HG03520 (cell line): ENCODE data around the gene UNC5A.

Experiments used
- ATAC-seq: cut with Tn5 transposase; IDR thresholded peaks from one replicate; pipeline ENCODE4 v1.9.1; 2021; ENCODE audit warnings: mild to moderate bottlenecking, moderate library complexity; ENCODE audit not compliant: unreplicated experiment

The UNC5A gene

DNA sequence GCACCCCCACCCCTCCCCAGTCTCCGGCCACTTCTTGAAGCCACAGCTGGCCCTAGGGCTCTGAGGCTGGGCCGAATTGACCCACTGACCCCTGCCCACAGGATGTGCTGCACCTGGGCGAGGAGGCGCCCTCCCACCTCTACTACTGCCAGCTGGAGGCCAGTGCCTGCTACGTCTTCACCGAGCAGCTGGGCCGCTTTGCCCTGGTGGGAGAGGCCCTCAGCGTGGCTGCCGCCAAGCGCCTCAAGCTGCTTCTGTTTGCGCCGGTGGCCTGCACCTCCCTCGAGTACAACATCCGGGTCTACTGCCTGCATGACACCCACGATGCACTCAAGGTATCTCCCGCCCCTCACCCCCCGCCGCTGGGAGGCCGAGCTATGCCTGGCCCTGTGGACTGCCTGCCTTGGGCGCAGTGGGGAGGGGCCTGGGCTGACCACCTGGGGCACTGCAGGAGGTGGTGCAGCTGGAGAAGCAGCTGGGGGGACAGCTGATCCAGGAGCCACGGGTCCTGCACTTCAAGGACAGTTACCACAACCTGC is 67.5 kb downstream of the UNC5A start:
- ATAC-seq = no peak

DNA sequence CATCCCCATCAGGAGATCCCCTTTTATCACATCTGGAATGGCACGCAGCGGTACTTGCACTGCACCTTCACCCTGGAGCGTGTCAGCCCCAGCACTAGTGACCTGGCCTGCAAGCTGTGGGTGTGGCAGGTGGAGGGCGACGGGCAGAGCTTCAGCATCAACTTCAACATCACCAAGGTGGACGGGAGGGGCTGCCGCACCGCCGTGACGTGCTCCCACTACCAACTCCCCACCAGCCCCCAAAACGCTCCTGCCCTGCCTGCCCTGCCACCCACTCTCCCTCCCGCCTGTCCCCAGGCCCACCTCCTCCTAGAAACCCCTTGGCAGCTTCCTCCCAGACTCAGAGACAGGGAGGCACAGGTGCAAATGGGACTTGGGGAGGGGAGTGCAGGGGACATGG is 68.1 kb downstream of the UNC5A start:
- ATAC-seq = no peak

DNA sequence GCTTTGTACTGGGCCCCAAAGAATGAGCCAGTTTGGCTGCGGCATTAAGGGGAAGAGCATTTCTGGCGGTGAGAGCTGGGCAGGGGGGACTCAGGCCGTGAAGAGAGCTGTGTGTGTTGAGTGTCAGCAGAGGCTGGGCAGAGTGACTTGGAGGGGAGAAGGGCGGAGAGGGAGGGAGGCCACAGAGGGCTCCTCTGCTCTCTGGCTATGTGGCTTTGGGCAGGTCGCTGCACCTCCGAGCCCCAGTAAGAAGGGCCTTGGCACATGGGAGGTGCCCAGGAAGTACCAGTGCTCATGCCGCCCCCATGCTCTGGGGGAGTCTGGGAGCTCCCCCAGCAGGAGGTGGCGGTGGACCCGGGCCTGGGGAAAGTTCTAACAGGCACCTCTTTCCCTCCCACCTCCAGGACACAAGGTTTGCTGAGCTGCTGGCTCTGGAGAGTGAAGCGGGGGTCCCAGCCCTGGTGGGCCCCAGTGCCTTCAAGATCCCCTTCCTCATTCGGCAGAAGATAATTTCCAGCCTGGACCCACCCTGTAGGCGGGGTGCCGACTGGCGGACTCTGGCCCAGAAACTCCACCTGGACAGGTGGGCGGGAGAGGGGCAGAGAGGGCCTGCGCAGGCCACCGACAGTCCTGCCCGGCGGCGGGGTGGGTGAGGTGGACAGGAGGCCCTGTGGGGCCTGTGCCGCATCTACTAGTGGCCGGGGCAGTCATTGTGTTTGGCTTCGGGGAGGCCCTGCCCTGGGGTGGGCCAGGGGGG is 68.7 kb downstream of the UNC5A start:
- ATAC-seq = no peak

DNA sequence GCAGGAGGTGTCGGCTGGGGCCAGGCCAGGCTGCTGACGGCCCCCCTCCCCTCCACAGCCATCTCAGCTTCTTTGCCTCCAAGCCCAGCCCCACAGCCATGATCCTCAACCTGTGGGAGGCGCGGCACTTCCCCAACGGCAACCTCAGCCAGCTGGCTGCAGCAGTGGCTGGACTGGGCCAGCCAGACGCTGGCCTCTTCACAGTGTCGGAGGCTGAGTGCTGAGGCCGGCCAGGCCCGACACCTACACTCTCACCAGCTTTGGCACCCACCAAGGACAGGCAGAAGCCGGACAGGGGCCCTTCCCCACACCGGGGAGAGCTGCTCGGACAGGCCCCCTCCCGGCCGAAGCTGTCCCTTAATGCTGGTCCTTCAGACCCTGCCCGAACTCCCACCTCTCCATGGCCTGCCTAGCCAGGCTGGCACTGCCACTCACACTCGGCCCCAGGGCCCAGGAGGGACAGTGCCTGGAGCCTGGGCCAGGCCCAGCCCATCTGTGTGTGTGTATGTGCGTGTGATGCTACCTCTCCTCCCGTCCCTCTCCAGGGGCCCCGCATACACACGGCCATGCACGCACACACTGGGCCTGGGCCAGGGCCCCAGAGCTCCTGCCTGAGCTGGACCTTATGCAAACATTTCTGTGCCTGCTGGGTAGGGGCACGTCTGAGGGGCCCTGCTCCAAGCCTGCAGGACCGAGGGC is 69.5 kb downstream of the UNC5A start:
- ATAC-seq = no peak

DNA sequence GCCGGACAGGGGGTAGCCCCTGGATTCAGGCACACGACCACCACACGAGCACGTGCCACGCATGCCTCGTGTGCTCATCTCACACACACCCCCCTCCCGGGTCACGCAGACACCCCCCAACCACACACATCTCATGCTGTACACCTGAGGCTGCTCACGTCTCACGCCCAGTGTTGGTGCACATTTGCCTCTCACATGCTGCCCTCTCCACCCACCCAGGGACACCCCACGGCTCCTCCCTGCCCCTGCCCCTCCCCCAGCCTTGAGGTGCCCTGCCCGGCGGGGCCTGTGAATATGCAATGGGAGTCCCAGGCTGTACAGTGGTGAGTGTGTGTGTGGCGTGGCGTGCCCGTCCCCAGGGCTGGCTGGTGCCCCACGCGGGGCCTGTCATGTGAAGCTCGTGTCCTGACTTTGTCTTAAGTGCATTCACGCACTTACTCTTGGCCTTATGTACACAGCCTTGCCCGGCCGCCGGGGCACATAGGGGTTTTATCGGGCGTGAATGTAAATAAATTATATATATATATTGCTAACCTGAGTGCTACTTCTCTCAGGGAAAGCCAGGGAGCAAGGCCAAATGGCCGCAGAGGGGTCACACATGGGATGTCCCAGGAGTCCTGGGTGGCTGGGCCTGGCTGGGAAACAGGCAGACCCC is 70.1 kb downstream of the UNC5A start:
- ATAC-seq = no peak

DNA sequence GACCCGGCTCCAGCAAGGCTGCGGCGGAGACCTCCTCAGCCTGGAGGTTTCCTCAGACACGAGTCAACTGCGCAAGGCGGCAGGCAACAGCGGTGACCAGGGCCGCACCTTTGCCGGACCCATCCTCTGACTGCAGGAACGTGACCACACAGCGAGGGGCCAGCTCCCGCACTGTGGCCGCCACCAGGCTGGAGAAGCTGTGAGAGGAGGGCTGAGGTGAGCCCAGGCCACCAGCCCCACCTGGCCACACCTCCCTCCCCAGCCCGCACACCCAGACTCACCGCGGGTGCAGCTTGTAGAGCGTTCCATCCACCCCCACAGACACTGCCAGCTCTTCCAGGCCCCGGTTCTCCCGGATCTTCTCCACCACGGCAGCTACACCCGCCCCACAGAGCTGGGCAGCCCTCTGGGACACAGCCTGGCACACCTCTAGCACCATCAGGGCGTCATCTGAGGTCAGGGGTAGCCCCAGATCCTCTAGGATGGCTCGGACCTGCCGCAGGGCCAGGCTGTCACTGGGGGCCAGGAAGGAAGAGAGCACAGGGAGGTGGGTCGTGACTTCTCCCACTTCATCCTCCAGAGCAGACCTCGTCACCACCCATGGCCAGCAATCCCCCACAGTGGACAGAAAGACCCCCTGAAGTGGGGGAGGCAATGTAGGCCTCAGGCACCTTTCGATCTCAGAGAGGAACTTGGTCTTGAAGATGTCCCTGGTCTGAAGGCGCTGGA is 70.8 kb downstream of the UNC5A start:
- no peak for ATAC-seq

DNA sequence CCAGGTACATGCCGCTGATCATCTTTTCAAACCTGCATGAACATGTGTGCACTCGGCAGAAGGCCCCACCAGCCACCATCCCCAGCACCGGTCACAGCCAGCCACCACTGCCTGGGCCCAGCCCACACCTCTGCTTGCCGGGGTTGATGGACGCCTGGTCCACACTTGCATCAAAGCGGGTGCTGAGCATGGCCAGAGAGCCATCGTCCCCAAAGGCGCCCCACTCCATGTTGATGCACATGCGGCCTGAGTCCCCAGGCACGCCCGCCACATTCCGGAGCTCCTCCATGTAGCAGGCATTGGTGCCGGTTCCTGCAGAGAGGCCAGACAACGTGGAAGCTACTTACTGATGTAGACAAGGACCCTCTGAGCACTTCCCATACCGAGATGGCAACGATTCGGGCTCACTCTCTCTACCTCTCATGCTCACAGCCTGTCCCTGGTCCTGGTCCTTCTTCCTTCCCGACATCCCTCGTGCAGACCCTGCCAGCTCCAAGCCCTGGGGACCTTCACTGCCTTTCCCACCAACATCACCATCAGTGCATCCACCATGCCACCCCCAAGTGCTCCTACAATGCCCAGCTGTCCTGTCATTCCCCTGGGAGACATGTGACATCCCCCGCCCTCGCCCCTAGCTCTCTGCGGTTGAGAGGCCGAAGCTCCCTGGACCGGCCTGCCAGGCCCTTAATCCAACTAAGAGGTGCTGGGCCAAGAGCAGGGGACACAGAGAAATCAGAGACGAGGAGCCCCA is 71.6 kb downstream of the UNC5A start:
- ATAC-seq = no peak

DNA sequence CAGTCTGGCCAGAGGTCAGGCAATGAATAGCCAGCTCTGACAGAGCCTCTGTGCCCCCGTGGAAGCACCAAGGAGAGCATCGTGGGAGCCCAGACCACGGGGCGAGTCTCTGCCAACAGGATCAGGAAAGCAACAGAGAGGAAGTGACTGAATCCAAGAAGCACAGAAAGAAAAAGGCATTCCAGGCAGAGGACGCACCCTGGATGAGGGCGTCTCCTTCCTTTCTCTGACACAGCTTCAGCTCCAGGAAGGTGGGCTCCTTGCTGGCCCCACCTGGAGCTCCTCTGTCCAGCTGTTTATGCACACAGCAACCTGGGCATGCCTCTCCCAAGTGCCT is 72.2 kb downstream of the UNC5A start:
- ATAC-seq = no peak

DNA sequence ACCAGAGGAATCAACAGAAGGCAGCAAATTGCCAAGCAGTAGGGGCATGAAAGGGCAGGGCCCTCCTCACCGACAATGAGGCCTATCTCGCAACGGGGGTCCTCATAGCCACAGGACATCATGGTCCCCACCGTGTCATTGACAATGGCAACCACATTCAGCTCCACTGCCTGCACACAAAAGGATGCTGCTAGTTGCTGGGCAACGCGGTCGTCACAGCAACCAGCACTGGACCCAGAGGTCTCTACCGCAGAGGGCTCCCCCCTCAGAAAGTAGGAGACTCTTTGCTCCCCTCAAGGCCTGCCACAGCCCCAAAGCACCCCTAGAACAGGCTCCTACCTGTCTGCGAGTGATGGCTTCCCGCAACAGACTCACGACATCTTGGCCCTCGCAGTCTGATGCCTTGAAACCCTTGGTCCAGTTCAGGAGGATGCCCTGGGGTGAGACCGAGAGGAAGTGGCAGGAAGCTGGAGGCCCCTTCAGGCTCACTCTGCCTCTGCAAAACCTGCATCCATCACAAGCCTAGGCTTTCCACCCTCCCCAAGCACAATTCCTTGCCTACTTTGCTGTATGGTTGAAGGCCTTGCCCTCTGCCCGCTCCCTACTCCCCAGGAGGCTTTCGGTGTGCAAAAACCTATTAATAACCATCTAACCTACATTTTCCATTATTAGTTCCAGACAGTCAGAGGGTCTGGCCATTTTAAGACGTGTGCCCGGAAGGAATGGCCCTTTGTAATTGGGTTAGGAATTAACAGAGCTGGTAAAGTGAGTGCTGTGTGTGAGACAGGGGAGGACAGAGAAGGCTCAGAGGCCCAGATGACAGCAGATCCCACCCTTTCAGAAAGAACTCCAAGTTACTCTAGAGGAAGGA is 73.6 kb downstream of the UNC5A start:
- no peak for ATAC-seq

DNA sequence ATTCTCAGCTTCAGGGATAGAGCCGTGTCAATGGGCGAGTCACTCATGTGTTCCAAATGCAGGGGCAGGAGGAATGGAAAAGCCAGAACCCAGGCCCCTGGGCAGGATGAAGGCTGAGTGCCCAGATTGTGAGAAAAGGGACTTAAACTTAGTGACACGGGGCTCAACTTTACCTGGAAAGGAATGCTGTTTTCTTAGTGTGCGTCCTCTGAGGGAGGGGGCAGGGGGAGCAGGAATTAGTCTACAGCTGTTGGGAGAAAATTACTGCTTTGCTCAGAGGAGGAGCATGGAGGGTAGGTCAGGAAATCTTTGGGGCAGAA is 74.2 kb downstream of the UNC5A start:
- ATAC-seq = no peak

DNA sequence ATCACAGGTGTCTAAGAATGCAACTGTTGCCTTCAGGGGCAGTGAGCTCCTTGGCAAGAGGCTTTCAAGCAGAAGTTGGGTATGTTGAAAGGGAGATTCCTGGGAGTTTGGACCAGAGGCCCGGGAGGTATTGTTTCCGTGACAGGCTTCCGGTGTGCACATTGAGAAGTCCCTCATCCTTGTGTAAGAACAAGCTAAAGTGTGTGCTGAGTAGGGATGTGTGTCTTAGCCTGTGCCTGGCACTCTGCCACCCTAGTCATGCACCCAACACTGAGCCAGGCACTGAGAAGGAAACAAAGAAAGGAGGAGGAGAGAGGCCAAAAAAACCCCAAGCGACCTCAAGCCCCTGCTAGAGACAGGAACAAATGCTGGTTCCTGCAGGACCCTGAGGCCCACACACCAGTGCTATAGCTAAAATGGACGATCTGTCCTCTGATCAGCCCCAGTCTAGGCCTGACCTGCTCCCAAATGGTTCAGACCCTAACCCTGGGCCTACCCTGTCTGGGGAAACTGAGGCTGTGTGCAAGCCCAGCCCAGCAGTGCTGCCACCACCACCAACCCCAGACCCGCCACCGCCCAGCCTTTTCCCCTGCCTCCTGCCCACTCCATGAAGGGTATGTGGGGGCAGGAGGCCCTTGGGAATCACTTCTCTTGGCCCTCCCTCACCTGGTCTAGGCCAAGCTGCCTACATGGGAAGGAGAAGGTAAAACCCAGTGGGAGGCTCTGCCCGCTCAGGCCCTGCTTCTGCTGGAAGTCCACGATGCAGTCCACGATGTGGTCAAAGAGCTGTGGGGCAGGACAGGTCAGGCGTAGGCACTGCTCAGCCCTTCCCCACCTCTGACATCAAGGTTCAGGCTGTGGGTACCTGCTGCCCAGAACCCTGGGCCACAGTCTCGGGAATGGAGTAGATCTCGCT is 76.2 kb downstream of the UNC5A start:
- no peak for ATAC-seq

DNA sequence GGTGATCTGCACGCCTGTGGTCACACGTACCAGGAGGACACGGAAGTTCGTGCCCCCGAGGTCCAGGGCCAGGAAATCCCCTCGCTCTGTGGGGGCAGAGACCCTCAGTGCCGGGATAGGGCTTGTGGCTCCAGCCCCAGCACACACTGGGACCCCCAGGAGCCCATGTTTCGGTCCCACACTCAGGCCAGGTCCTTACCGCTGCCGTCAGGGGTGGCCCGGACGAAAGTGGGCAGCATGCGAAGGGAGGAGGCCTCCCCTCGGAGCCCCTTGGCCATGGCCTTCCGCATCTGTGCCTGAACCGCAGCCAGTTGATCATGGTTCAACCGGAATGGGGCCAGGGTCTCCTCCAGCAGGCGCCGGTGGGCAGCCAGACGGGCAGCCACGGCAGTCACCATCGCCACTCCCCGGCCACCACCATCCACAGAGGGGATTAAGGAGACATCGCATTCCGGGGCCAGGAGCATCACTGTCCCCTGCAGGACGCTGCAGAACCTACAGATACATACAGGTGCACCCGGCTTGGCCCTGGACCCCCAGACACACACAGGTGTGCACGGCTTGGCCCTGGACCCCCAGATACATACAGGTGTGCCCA is 77.0 kb downstream of the UNC5A start:
- ATAC-seq = no peak

DNA sequence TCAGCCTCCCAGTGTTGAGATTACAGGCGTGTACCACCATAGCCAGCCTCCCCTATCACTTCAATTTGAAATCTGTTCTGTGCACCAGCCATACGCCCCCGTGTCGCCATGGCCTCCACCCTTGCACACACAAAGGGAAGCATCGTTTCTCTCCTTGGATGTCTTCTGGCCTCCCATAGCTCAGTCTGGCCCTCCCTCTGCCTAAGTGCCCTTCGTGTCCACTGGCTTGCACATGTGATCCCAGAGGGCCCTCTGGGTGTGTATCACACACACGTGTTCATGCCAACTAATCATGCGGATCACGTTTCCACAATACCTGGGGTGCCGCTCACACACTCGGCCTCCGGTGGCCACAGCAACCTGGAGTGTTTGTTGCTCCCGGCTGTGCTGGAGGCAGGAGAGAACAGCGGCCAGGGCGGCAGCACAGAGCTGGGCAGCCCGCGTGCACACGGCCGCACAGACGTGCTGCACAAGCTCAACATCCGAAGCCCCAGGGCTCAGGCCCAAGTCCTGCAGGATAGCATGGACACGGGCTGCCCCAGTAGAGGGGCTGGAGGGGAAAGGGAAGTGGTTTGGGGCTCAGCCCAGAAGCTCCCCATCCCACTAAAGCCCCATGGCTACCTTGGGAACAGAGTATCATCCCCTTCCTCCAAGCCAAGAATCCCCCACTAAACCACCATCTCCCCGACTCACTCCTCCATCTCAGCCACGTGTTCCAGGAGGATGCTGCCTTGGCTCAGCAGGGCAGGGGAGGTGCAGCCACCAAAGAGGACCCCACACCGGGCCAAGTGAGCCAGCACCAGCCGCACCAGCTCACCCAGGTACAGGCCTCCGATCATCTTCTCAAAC is 77.9 kb downstream of the UNC5A start:
- no peak for ATAC-seq

DNA sequence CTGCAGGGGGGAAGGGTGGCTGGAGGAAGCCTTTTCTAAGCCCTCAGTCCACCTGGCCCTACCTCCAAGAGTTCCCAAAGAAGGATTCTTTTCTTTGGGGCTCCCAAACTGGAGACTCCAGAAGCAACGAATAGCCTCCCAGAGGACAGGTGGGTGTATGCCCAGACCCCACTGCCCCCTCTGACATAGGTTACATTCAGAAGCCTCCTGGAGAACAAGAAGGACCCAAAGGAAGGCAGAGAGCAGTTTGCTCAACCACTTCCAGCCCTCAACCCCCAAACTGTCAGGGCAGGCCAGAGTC is 78.5 kb downstream of the UNC5A start:
- ATAC-seq = no peak

DNA sequence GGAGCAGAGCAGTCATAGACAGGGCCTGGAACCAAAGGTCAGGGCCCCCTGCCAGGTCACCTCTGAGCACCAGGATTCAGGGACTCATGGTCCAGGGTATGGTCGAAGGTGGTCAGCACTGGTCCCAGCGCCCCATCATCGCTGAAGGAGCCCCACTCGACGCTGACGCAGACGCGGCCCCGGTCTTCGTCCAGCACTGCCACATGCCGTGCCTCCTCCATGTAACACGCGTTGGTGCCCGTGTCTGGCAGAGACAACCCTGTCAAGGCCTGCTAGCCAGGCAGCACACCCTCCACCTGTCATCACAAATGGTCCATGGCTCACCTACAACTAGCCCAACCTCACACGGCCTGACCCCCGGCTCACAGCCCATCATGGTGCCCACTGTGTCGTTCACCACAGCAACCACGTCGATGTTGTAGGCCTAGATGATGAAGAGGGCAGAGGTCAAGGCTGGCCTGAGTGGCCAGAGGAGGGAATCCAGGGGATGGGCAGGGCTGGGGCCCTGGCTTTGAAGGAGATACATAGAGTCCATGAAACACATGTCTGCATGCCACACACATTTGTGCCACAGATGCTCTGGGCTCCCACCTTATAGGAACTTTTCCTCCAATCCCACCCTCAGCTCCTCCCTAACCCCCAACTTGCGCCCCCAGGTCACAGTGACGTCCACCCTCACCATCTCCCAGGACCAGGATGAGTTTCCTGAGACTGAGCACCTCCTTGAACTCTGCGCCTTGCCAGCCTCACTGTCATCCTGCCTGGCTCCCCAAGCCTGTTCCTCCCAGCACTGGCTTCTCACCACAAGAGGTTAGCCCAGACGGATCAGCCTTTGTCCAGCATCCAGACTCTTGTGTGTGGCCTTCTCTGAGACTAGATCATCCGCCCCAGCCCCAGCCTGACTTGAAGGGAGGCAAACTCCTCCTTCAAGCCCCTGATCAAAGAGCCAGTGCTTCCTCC is 79.2 kb downstream of the UNC5A start:
- no peak for ATAC-seq
